K562 (cell line): Measurements from ENCODE around the gene C3. TPM values are rescaled to one million over a fixed set of nuclear protein-coding genes. Genes with fewer than 3 reads are reported as not detected.

Experiments used
- ATAC-seq: fragments of 200-7000 bp; cut with Tn5 transposase; 3 replicates; pipeline ENCODE4 v1.9.1; 2020; ENCODE audit warnings: moderate library complexity
- BruUV-seq: library from RNA; stranded (reverse); fragments of 400-500 nt; replicated peaks from 2 replicates; lab custom pipeline; 2021; lab: Mats Ljungman, UMichigan
- CTCF ChIA-PET: fragments of 300-600 bp; formaldehyde crosslinking; extraction: SDS; loops from one replicate; lab custom pipeline; 2021; ENCODE audit warnings: low intra/inter-chr PET ratio; lab: Yijun Ruan, JAX
- POLR2A ChIA-PET: fragments of 300-600, 350-650 bp; sonication (Branson Sonifier 250); formaldehyde crosslinking; extraction: SDS; loops from one replicate; lab custom pipeline; 2021; ENCODE audit warnings: antibody characterized with exemption, inconsistent platforms; lab: Yijun Ruan, JAX
- DNase-seq, 4 experiments: peaks; one replicate each; pipeline versions ENCODE4 v3.0.0 to v3.0.0-alpha.2; 2011 to 2018; ENCODE audit warnings: low spot score in 3 of 4, mixed read lengths in 3 of 4; ENCODE audit errors: extremely low read depth in 1 of 4
- FAIRE-seq: peaks from 2 replicates; lab custom pipeline; 2011; peaks lifted over from hg19 to GRCh38; lab: Jason Lieb, UNC
- H2AFZ ChIP-seq: 2 replicates; pipeline ENCODE4 v1.6.0; 2011; ENCODE audit warnings: low read depth, low read length, control low read depth, inconsistent platforms
- H3K27ac ChIP-seq: fragments of 200-600 bp; 3 replicates; pipeline ENCODE4 v1.8.0; 2011; ENCODE audit warnings: low read depth, mild to moderate bottlenecking, control low read depth, inconsistent platforms, low read length, moderate library complexity, mixed read lengths; ENCODE audit errors: extremely low read depth
- H3K27me3 ChIP-seq, 2 experiments: fragments of 300-600 bp in 1 of 2; 2 replicates in 1 of 2; 3 replicates in 1 of 2; pipeline versions ENCODE4 v1.6.0 to v1.8.0; 2011; ENCODE audit warnings: inconsistent platforms in 2 of 2, low read length in 2 of 2, mild to moderate bottlenecking in 1 of 2, mixed read lengths in 1 of 2, moderate library complexity in 1 of 2; ENCODE audit not compliant: control insufficient read depth in 2 of 2, insufficient read depth in 2 of 2
- H3K36me3 ChIP-seq: fragments of 300-600 bp; 3 replicates; pipeline ENCODE4 v1.8.0; 2011; ENCODE audit warnings: mild to moderate bottlenecking, low read length, inconsistent platforms; ENCODE audit not compliant: control insufficient read depth, insufficient read depth
- H3K4me1 ChIP-seq, 2 experiments: fragments of 200-600 bp in 1 of 2; replicated peaks in 1 of 2; 2 replicates in 1 of 2; 3 replicates in 1 of 2; pipeline versions ENCODE4 v1.5.1 to v1.8.0; 2011; ENCODE audit warnings: inconsistent platforms in 2 of 2, low read length in 2 of 2, mild to moderate bottlenecking in 1 of 2, mixed read lengths in 1 of 2, moderate library complexity in 1 of 2; ENCODE audit not compliant: control insufficient read depth in 2 of 2, insufficient read depth in 2 of 2
- H3K4me2 ChIP-seq: 2 replicates; pipeline ENCODE4 v1.6.1; 2011; ENCODE audit warnings: low read length, control low read depth, inconsistent platforms, mixed read lengths; ENCODE audit not compliant: insufficient read depth
- H3K4me3 ChIP-seq: fragments of 200-600 bp; sonication (generic), shearing (Covaris generic); 2 replicates; pipeline ENCODE4 v1.5.1; 2016; ENCODE audit warnings: control low read depth, inconsistent platforms
- H3K79me2 ChIP-seq: fragments of 200-600 bp; 3 replicates; pipeline ENCODE4 v1.8.0; 2011; ENCODE audit warnings: low read length, inconsistent platforms; ENCODE audit not compliant: control insufficient read depth, insufficient read depth
- H3K9ac ChIP-seq, 2 experiments: 2 replicates each; pipeline versions ENCODE4 v1.6.0 to v1.6.1; 2011; ENCODE audit warnings: low read depth in 2 of 2, low read length in 2 of 2, control low read depth in 1 of 2, inconsistent platforms in 1 of 2, mild to moderate bottlenecking in 1 of 2, mixed read lengths in 1 of 2; ENCODE audit not compliant: insufficient read depth in 1 of 2
- H3K9me1 ChIP-seq: one replicate; pipeline ENCODE4 v1.6.0; 2011; ENCODE audit warnings: inconsistent platforms, mild to moderate bottlenecking, low read length, moderate library complexity; ENCODE audit not compliant: control insufficient read depth, insufficient read depth
- H3K9me3 ChIP-seq: replicated peaks from 2 replicates; pipeline ENCODE4 v1.5.1; 2011; ENCODE audit warnings: low read depth, low read length, inconsistent platforms; ENCODE audit not compliant: control insufficient read depth, insufficient read depth
- H4K20me1 ChIP-seq: replicated peaks from 2 replicates; pipeline ENCODE4 v1.6.1; 2011; ENCODE audit warnings: low read length, inconsistent platforms, mixed read lengths; ENCODE audit not compliant: control insufficient read depth, insufficient read depth
- CHAMP1 ChIP-seq: fragments of 450-650 bp; IDR thresholded peaks from 2 replicates; pipeline ENCODE4 v1.6.1; 2016; ENCODE audit warnings: mild to moderate bottlenecking
- ELK3 ChIP-seq: fragments of 450-650 bp; formaldehyde crosslinking; IDR thresholded peaks from 2 replicates; pipeline ENCODE4 v1.4.0; 2020; ENCODE audit warnings: mild to moderate bottlenecking
- EP400 ChIP-seq: fragments of 450-650 bp; IDR thresholded peaks from 2 replicates; pipeline ENCODE4 v1.6.1; 2017; ENCODE audit warnings: antibody characterized with exemption, mild to moderate bottlenecking, moderate library complexity
- HES1 ChIP-seq: fragments of 450-650 bp; IDR thresholded peaks from 2 replicates; pipeline ENCODE4 v1.6.1; 2016; ENCODE audit warnings: low read depth, mild to moderate bottlenecking, moderate library complexity
- NCOA2 ChIP-seq, 2 experiments: fragments of 450-650 bp; IDR thresholded peaks; 2 replicates each; pipeline ENCODE4 v1.6.1; 2018; ENCODE audit warnings: mild to moderate bottlenecking in 2 of 2, moderate library complexity in 1 of 2; ENCODE audit not compliant: partially characterized antibody in 2 of 2
- STAT5B ChIP-seq: fragments of 250-450 bp; sonication (Bioruptor Pico); IDR thresholded peaks from 2 replicates; pipeline ENCODE4 v1.8.0; 2021; ENCODE audit warnings: mild to moderate bottlenecking, inconsistent platforms
- ZNF217 ChIP-seq: sonication (generic); formaldehyde crosslinking; IDR thresholded peaks from 2 replicates; pipeline ENCODE4 v1.8.0; 2022; ENCODE audit warnings: mild to moderate bottlenecking, missing genetic modification reagents
- ZNF253 ChIP-seq: fragments of 250-450 bp; sonication (Bioruptor Pico); conservative IDR thresholded peaks from 2 replicates; pipeline ENCODE4 v1.6.1; 2021; ENCODE audit warnings: mild to moderate bottlenecking
- ZNF347 ChIP-seq: fragments of 450-650 bp; formaldehyde crosslinking; IDR thresholded peaks from 2 replicates; pipeline ENCODE4 v1.4.0; 2020; ENCODE audit warnings: low read depth, mild to moderate bottlenecking, moderate library complexity
- ZNF79 ChIP-seq: fragments of 250-450 bp; sonication (Bioruptor Pico); IDR thresholded peaks from 2 replicates; pipeline ENCODE4 v1.4.0; 2020; ENCODE audit warnings: low read depth, mild to moderate bottlenecking, moderate library complexity
- in situ Hi-C: fragments of 300-500 bp; cut with MboI; formaldehyde crosslinking; loops from 4 replicates; pipeline ENCODE4 v1.15.0; 2018; ENCODE audit warnings: inconsistent platforms, mixed read lengths
- intact Hi-C: fragments of 100-400 bp; cut with micrococcal nuclease; formaldehyde crosslinking; loops from 2 replicates; pipeline ENCODE4 v1.14.2; 2022
- polyA plus RNA-seq, 8 experiments: library from polyadenylated mRNA; depleted of rRNA in 4 of 8; stranded (reverse) in 5 of 8; unstranded in 3 of 8; fragments of >200 nt; fragmentation: Nextera tagmentation in 2 of 8; fragmentation: Illumina TruSeq in 1 of 8; extraction: Ambion mirVana in 2 of 8; extraction: Trizol in 1 of 8; gene quantifications; 2 replicates each; pipeline versions ENCODE4 v1.2.1 to v1.2.3, GENCODE V29; 2011 to 2014; ENCODE audit warnings: inconsistent platforms in 1 of 8, missing spikeins in 1 of 8
- total RNA-seq, 7 experiments: library from RNA; depleted of rRNA in 6 of 7; stranded (reverse); fragments of >200 nt in 6 of 7; fragmentation: Illumina TruSeq in 2 of 7; extraction: Trizol in 2 of 7; gene quantifications; 2 replicates each; pipeline versions ENCODE4 v1.2.1 to v1.2.3, GENCODE V29; 2011 to 2021; ENCODE audit warnings: low replicate concordance in 1 of 7

C3 gene
- total and polyA plus RNA-seq, 9 of the 15 experiments (the other 6 are each of a cell fraction or from before 2014, with no cell fraction given), result 0.59 to 10.6 (median 2.2) TPM

GRCh38 chr19:6699935-6700334 lies 20.5 kb downstream of the C3 start:
- in situ Hi-C loops, result no loop called here
- no peak overlapping the region for H3K4me2 ChIP-seq
- no peak overlapping the region for H3K9ac ChIP-seq
- H3K27me3 ChIP-seq, result peaks cover 12 to 20% of the 10 kb centered on the region in 2 experiments; a peak in 3 of 5 replicates
- H3K36me3 ChIP-seq, result no peaks in the 10 kb centered on the region
- no peaks in the 10 kb centered on the region for H3K9me3 ChIP-seq
- CTCF ChIA-PET, result no interaction called here
- H3K27ac ChIP-seq, result no peak overlapping the region
- H3K9me1 ChIP-seq, result no peaks in the 10 kb centered on the region
- intact Hi-C loops, result no loop called here
- DNase-seq (no peak), FAIRE-seq (no peak), ATAC-seq (no peak)
- TF ChIP-seq ZNF253 (CRISPR knock-in tag) (no peak), STAT5B (CRISPR knock-in tag) (no peak), NCOA2 (IDR thresholded peaks at IDR 0.05; ENCODE audit: partially characterized antibody in 2 of 2) (peak in 1 of 2 experiments; percentile 96), EP400 (peak; percentile 19; the same call in 1 of the 2 replicates), CHAMP1 (no peak), ELK3 (no peak), ZNF79 (CRISPR knock-in tag) (no peak), HES1 (no peak), ZNF217 (CRISPR knock-in tag) (no peak), ZNF347 (CRISPR knock-in tag) (no peak)
- no peaks in the 10 kb centered on the region for H4K20me1 ChIP-seq
- POLR2A ChIA-PET, result no interaction called here
- no peak overlapping the region for H2AFZ ChIP-seq
- H3K4me1 ChIP-seq, result peaks cover 6 to 7% of the 10 kb centered on the region in 2 experiments; a peak in 2 of 5 replicates
- no peak overlapping the region for H3K4me3 ChIP-seq
- no peaks in the 10 kb centered on the region for H3K79me2 ChIP-seq
- BruUV-seq, result no TSS peak
